Ovary (tissue), 3 donors: ENCODE data around the gene NFATC3.

Experiments used
- CTCF ChIP-seq, 3 donors: fragments of 450-650 bp in 2 of 3; fragments of 200-600 bp in 1 of 3; IDR thresholded peaks; one replicate each; pipeline versions ENCODE4 v1.5.1 to v1.8.0; 2016 to 2022; ENCODE audit warnings: antibody characterized with exemption in 3 of 3, mild to moderate bottlenecking in 1 of 3
- EP300 ChIP-seq: sonication (generic); formaldehyde crosslinking; IDR thresholded peaks from one replicate; pipeline ENCODE4 v1.6.1; 2017; ENCODE audit warnings: antibody characterized with exemption
- donor health status: DM: no; HTN: no; CAD: no.

GRCh38 chr16:68228652-68229051 lies 143.5 kb downstream of the NFATC3 start:
- TF ChIP-seq CTCF (IDR thresholded peaks at IDR 0.05) (no peak), EP300 (no peak)
